Muscle of arm (tissue), 14 donors: ENCODE measurements around the gene PHETA1. TPM values are rescaled to one million over a fixed set of nuclear protein-coding genes. Genes with fewer than 3 reads are reported as not detected.

ENCODE experiments used
- DNase-seq: peaks from one replicate; pipeline ENCODE4 v3.0.0-alpha.2; 2013
- long read RNA-seq, 11 donors: transcript quantifications; one replicate each; lab custom pipeline, GENCODE V29; 2026
- polyA plus RNA-seq, 12 donors: library from polyadenylated mRNA; unstranded; fragments of 120-200 nt; gene quantifications; one replicate each; pipeline ENCODE4 v1.2.1, GENCODE V29; 2013; ENCODE audit not compliant: insufficient read length in 12 of 12

PHETA1 gene
- 10 to 100 TPM in 2 of 12 donors, 1 to 10 TPM in 9, not detected in 1; 5.6 to 21.1 (median 6.6) TPM for polyA plus RNA-seq
- long read RNA-seq, donor 1, partial matches to known transcripts = 0 of 8 reads
- long read RNA-seq, donor 1, other reads (novel, unspliced or antisense) = 7 of 8 reads
- long read RNA-seq, donor 2, partial matches to known transcripts = 0 of 1 reads
- long read RNA-seq, donor 2, other reads (novel, unspliced or antisense) = 0 of 1 reads
- long read RNA-seq, donor 3 = 0 reads
- long read RNA-seq, donor 4 = 0 reads
- long read RNA-seq, donor 5 = 0 reads
- long read RNA-seq, donor 6 = 0 reads
- long read RNA-seq, donor 7 = 0 reads
- long read RNA-seq, donor 8 = 0 reads
- long read RNA-seq, donor 9 = 0 reads
- long read RNA-seq, donor 10 = 0 reads
- long read RNA-seq, donor 11 = 0 reads

GRCh38 chr12:111368788-111369495 is at the start of gene PHETA1:
PHETA1 (minus strand) TSS chr12:111369095; CDS start chr12:111363427, 5,668 bp downstream.
- peak; percentile 90 for DNase-seq

- no peak for DNase-seq
Measured at GRCh38 chr12:111418594-111418880, 49.6 kb upstream of the PHETA1 start.

- DNase-seq = no peak
Measured at GRCh38 chr12:111417784-111418593, 49.1 kb upstream of the PHETA1 start.

- DNase-seq = no peak
Measured at GRCh38 chr12:111417290-111417689, 48.4 kb upstream of the PHETA1 start.

GRCh38 chr12:111414711-111415252 is 45.9 kb upstream of the PHETA1 start:
- no peak for DNase-seq

- no peak for DNase-seq
Measured at GRCh38 chr12:111413442-111414086, 44.7 kb upstream of the PHETA1 start.

GRCh38 chr12:111412830-111413441 is 44.0 kb upstream of the PHETA1 start:
- no peak for DNase-seq

GRCh38 chr12:111412007-111412829 is 43.3 kb upstream of the PHETA1 start:
- DNase-seq = no peak

- no peak for DNase-seq
Measured at GRCh38 chr12:111411185-111411764, 42.4 kb upstream of the PHETA1 start.

GRCh38 chr12:111410431-111411184 is 41.7 kb upstream of the PHETA1 start:
- DNase-seq = no peak

GRCh38 chr12:111409780-111410430 is 41.0 kb upstream of the PHETA1 start:
- no peak for DNase-seq

GRCh38 chr12:111409403-111409779 is 40.5 kb upstream of the PHETA1 start:
- DNase-seq = no peak

- no peak for DNase-seq
Measured at GRCh38 chr12:111408686-111409402, 39.9 kb upstream of the PHETA1 start.

- no peak for DNase-seq
Measured at GRCh38 chr12:111408116-111408440, 39.2 kb upstream of the PHETA1 start.

GRCh38 chr12:111407377-111408115 is 38.7 kb upstream of the PHETA1 start:
- no peak for DNase-seq

GRCh38 chr12:111406474-111407376 is 37.8 kb upstream of the PHETA1 start:
- no peak for DNase-seq
